ENCODE measurements around the gene AFP. TPM values are rescaled to one million over a fixed set of nuclear protein-coding genes. Genes with fewer than 3 reads are reported as not detected.
A peak's percentile ranks its signal among the peaks of the same experiment; 100 is the strongest.

Gene AFP
- total and polyA plus RNA-seq, 2 of the 13 experiments (the other 11 are each of a cell fraction or from before 2014, with no cell fraction given), result 9,434 to 13,105 TPM

GRCh38 chr4:73404042-73404441 is 32.0 kb upstream of the AFP start, which contains the start of gene ALB (continued):
- peak; percentile 27; the same call in 1 of the 2 replicates for TF ChIP-seq ZFY (CRISPR knock-in tag; IDR thresholded peaks at IDR 0.05)
- TF ChIP-seq GATAD1 (CRISPR knock-in tag; IDR thresholded peaks at IDR 0.05), result peak; percentile 56
- TF ChIP-seq ZNF704 (CRISPR knock-in tag; IDR thresholded peaks at IDR 0.05; ENCODE audit: borderline replicate concordance), result no peak
- no peak for TF ChIP-seq NR1H2 (CRISPR knock-in tag; IDR thresholded peaks at IDR 0.05; ENCODE audit: borderline replicate concordance, low read depth)
- no peak for TF ChIP-seq ZNF549 (CRISPR knock-in tag; IDR thresholded peaks at IDR 0.05)
- peak; percentile 65; the same call in 1 of the 2 replicates for TF ChIP-seq MXD4 (CRISPR knock-in tag; IDR thresholded peaks at IDR 0.05)
- TF ChIP-seq ZNF382 (CRISPR knock-in tag; IDR thresholded peaks at IDR 0.05; ENCODE audit: borderline replicate concordance), result no peak
- peak; percentile 36; the same call in 1 of the 2 replicates for TF ChIP-seq MAX (IDR thresholded peaks at IDR 0.05)
- TF ChIP-seq ZNF652 (CRISPR knock-in tag; IDR thresholded peaks at IDR 0.05; ENCODE audit: borderline replicate concordance, low read depth), result no peak
- TF ChIP-seq, protein P1, sequence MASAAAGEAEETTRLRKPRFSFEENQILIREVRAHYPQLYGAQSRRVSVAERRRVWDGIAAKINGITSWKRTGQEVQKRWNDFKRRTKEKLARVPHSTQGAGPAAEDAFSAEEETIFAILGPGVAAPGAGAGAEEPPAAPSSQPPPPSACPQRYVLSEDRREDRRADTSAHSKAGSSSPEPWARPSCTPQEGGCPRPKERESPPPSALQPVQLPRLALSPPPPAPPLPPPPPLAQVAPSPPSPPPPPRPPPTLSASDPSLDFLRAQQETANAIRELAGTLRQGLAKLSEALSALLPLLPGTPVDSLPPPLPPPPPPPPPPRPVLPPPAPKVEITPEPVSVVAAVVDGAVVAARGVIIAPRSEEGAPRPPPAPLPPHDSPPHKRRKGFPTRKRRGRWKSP (CRISPR knock-in tag; IDR thresholded peaks at IDR 0.05), result no peak; the same call in 1 of the 2 replicates
- TF ChIP-seq ARID4A (CRISPR knock-in tag; IDR thresholded peaks at IDR 0.05; ENCODE audit: borderline replicate concordance), result no peak
- TF ChIP-seq, protein P2, sequence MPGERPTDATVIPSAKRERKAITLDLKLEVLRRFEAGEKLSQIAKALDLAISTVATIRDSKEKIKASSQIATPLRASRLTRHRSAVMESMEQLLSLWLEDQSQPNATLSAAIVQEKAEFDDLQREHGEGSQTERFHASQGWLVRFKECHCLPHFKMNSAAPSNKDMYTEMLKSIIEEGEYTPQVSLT (CRISPR knock-in tag; IDR thresholded peaks at IDR 0.05; ENCODE audit: borderline replicate concordance, low read depth), result no peak
- TF ChIP-seq HNRNPK (IDR thresholded peaks at IDR 0.05; ENCODE audit: low read depth, low read length, poor library complexity, severe bottlenecking), result no peak
- TF ChIP-seq, protein P3, sequence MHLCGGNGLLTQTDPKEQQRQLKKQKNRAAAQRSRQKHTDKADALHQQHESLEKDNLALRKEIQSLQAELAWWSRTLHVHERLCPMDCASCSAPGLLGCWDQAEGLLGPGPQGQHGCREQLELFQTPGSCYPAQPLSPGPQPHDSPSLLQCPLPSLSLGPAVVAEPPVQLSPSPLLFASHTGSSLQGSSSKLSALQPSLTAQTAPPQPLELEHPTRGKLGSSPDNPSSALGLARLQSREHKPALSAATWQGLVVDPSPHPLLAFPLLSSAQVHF (CRISPR knock-in tag; IDR thresholded peaks at IDR 0.05), result no peak
- no peak for TF ChIP-seq SNAI1 (CRISPR knock-in tag; IDR thresholded peaks at IDR 0.05; ENCODE audit: borderline replicate concordance)
- TF ChIP-seq ZNF331 (CRISPR knock-in tag; IDR thresholded peaks at IDR 0.05), result peak; percentile 54; the same call in 1 of the 2 replicates
- TF ChIP-seq TARDBP (CRISPR knock-in tag; IDR thresholded peaks at IDR 0.05), result no peak
- no peak for TF ChIP-seq ZNF788 (CRISPR knock-in tag; IDR thresholded peaks at IDR 0.05; ENCODE audit: borderline replicate concordance)
- TF ChIP-seq NCOR1 (IDR thresholded peaks at IDR 0.05; ENCODE audit: borderline replicate concordance, low read length), result no peak
- no peak for TF ChIP-seq ZNF776 (CRISPR knock-in tag; IDR thresholded peaks at IDR 0.05)
- no peak for TF ChIP-seq ZNF326 (CRISPR knock-in tag; IDR thresholded peaks at IDR 0.05; ENCODE audit: borderline replicate concordance)
- no peak for TF ChIP-seq ZNF792 (CRISPR knock-in tag; IDR thresholded peaks at IDR 0.05)
- TF ChIP-seq NPAS2 (CRISPR knock-in tag; IDR thresholded peaks at IDR 0.05; ENCODE audit: borderline replicate concordance), result no peak
- TF ChIP-seq ATF1 (CRISPR knock-in tag; IDR thresholded peaks at IDR 0.05), result peak; percentile 45; the same call in 1 of the 2 replicates
